IPS-15b (cell line): Measurements from ENCODE around the gene EBF3.

Experiments used
- H3K27me3 ChIP-seq: one replicate; pipeline ENCODE4 v1.6.1; 2013; ENCODE audit warnings: low read length; ENCODE audit not compliant: control insufficient read depth, insufficient read depth
- H3K36me3 ChIP-seq: one replicate; pipeline ENCODE4 v1.6.1; 2013; ENCODE audit warnings: low read length; ENCODE audit not compliant: control insufficient read depth, insufficient read depth
- H3K4me1 ChIP-seq: one replicate; pipeline ENCODE4 v1.6.1; 2013; ENCODE audit warnings: mild to moderate bottlenecking, low read length; ENCODE audit not compliant: control insufficient read depth, insufficient read depth
- H3K4me3 ChIP-seq: one replicate; pipeline ENCODE4 v1.5.1; 2013; ENCODE audit warnings: low read depth, low read length
- H3K9ac ChIP-seq: one replicate; pipeline ENCODE4 v1.6.1; 2013; ENCODE audit warnings: low read depth, mild to moderate bottlenecking, low read length
- H3K9me3 ChIP-seq: one replicate; pipeline ENCODE4 v1.6.1; 2013; ENCODE audit warnings: mild to moderate bottlenecking, low read length; ENCODE audit not compliant: control insufficient read depth, insufficient read depth

The EBF3 gene

GRCh38 chr10:129884398-129885078, 79.5 kb downstream of the EBF3 start:
- no peaks in the 10 kb centered on the region for H3K9me3 ChIP-seq
- no peak overlapping the region for H3K4me3 ChIP-seq
- peaks cover 3% of the 10 kb centered on the region for H3K4me1 ChIP-seq
- no peaks in the 10 kb centered on the region for H3K36me3 ChIP-seq
- H3K27me3 ChIP-seq, result no peaks in the 10 kb centered on the region
- no peak overlapping the region for H3K9ac ChIP-seq

- H3K9ac ChIP-seq, result no peak overlapping the region
- H3K9me3 ChIP-seq, result no peaks in the 10 kb centered on the region
- H3K4me3 ChIP-seq, result no peak overlapping the region
- H3K36me3 ChIP-seq, result no peaks in the 10 kb centered on the region
- no peaks in the 10 kb centered on the region for H3K4me1 ChIP-seq
- no peaks in the 10 kb centered on the region for H3K27me3 ChIP-seq
These were observed 80.3 kb downstream of the EBF3 start for GRCh38 chr10:129883626-129884397.

- no peaks in the 10 kb centered on the region for H3K36me3 ChIP-seq
- no peak overlapping the region for H3K4me3 ChIP-seq
- no peaks in the 10 kb centered on the region for H3K9me3 ChIP-seq
- no peaks in the 10 kb centered on the region for H3K27me3 ChIP-seq
- H3K4me1 ChIP-seq, result no peaks in the 10 kb centered on the region
- no peak overlapping the region for H3K9ac ChIP-seq
These were observed 81.0 kb downstream of the EBF3 start for GRCh38 chr10:129883029-129883428.

GRCh38 chr10:129882291-129883010, 81.6 kb downstream of the EBF3 start:
- no peaks in the 10 kb centered on the region for H3K9me3 ChIP-seq
- no peaks in the 10 kb centered on the region for H3K36me3 ChIP-seq
- no peak overlapping the region for H3K4me3 ChIP-seq
- H3K27me3 ChIP-seq, result no peaks in the 10 kb centered on the region
- no peak overlapping the region for H3K9ac ChIP-seq
- H3K4me1 ChIP-seq, result no peaks in the 10 kb centered on the region

- H3K4me3 ChIP-seq, result no peak overlapping the region
- H3K36me3 ChIP-seq, result no peaks in the 10 kb centered on the region
- H3K9me3 ChIP-seq, result no peaks in the 10 kb centered on the region
- no peaks in the 10 kb centered on the region for H3K27me3 ChIP-seq
- no peak overlapping the region for H3K9ac ChIP-seq
- H3K4me1 ChIP-seq, result no peaks in the 10 kb centered on the region
These were observed 82.4 kb downstream of the EBF3 start for GRCh38 chr10:129881641-129882040.

- no peaks in the 10 kb centered on the region for H3K27me3 ChIP-seq
- H3K9me3 ChIP-seq, result no peaks in the 10 kb centered on the region
- no peaks in the 10 kb centered on the region for H3K4me1 ChIP-seq
- H3K36me3 ChIP-seq, result no peaks in the 10 kb centered on the region
- H3K9ac ChIP-seq, result no peak overlapping the region
- H3K4me3 ChIP-seq, result no peak overlapping the region
These were observed 83.7 kb downstream of the EBF3 start for GRCh38 chr10:129880191-129880870.

GRCh38 chr10:129879655-129880054, 84.4 kb downstream of the EBF3 start:
- Histone ChIP-seq H3K27me3 (no peaks in the 10 kb centered on the region), H3K4me1 (no peaks in the 10 kb centered on the region), H3K4me3 (no peak overlapping the region), H3K9ac (no peak overlapping the region), H3K36me3 (no peaks in the 10 kb centered on the region), H3K9me3 (no peaks in the 10 kb centered on the region)

- no peaks in the 10 kb centered on the region for H3K4me1 ChIP-seq
- H3K36me3 ChIP-seq, result no peaks in the 10 kb centered on the region
- no peak overlapping the region for H3K9ac ChIP-seq
- no peak overlapping the region for H3K4me3 ChIP-seq
- H3K27me3 ChIP-seq, result no peaks in the 10 kb centered on the region
- H3K9me3 ChIP-seq, result no peaks in the 10 kb centered on the region
These were observed 85.2 kb downstream of the EBF3 start for GRCh38 chr10:129878835-129879234.

- Histone ChIP-seq H3K4me3 (no peak overlapping the region), H3K9me3 (no peaks in the 10 kb centered on the region), H3K27me3 (no peaks in the 10 kb centered on the region), H3K36me3 (no peaks in the 10 kb centered on the region), H3K9ac (no peak overlapping the region), H3K4me1 (no peaks in the 10 kb centered on the region)
These were observed 86.2 kb downstream of the EBF3 start for GRCh38 chr10:129877773-129878371.

GRCh38 chr10:129876838-129877237, 87.2 kb downstream of the EBF3 start:
- Histone ChIP-seq H3K27me3 (no peaks in the 10 kb centered on the region), H3K4me3 (no peak overlapping the region), H3K4me1 (no peaks in the 10 kb centered on the region), H3K9ac (no peak overlapping the region), H3K9me3 (no peaks in the 10 kb centered on the region), H3K36me3 (no peaks in the 10 kb centered on the region)

- Histone ChIP-seq H3K36me3 (no peaks in the 10 kb centered on the region), H3K9me3 (no peaks in the 10 kb centered on the region), H3K4me1 (no peaks in the 10 kb centered on the region), H3K27me3 (no peaks in the 10 kb centered on the region), H3K4me3 (no peak overlapping the region), H3K9ac (no peak overlapping the region)
These were observed 87.9 kb downstream of the EBF3 start for GRCh38 chr10:129875993-129876726.
